OCI-LY7 (cell line): ENCODE measurements around the gene ACP7. TPM values are rescaled to one million over a fixed set of nuclear protein-coding genes. Genes with fewer than 3 reads are reported as not detected.

ENCODE experiments used
- BruUV-seq: library from RNA; stranded (reverse); fragments of 400-500 nt; replicated peaks from 2 replicates; lab custom pipeline; 2021; lab: Mats Ljungman, UMichigan
- CTCF ChIA-PET: fragments of 300-600 bp; sonication (Branson Sonifier 250); formaldehyde crosslinking; loops from one replicate; lab custom pipeline; 2022; ENCODE audit warnings: antibody characterized with exemption; ENCODE audit not compliant: unreplicated experiment; lab: Charles Lee
- POLR2A ChIA-PET: fragments of 300-600 bp; sonication (Branson Sonifier 250); formaldehyde crosslinking; loops from one replicate; lab custom pipeline; 2022; ENCODE audit warnings: antibody characterized with exemption; lab: Charles Lee
- DNase-seq: peaks from one replicate; pipeline ENCODE4 v3.0.0-alpha.2; 2015; ENCODE audit warnings: low spot score
- H2AFZ ChIP-seq: fragments of 200-600 bp; sonication (generic), shearing (Covaris generic); 2 replicates; pipeline ENCODE4 v1.6.1; 2014; ENCODE audit warnings: mild to moderate bottlenecking, antibody characterized with exemption, low read length, moderate library complexity
- H3K27ac ChIP-seq: fragments of 200-600 bp; sonication (generic); 2 replicates; pipeline ENCODE4 v1.5.1; 2014; ENCODE audit warnings: mixed run types, low read depth, mild to moderate bottlenecking, moderate library complexity, low read length, inconsistent platforms; ENCODE audit not compliant: poor library complexity, severe bottlenecking
- H3K36me3 ChIP-seq: fragments of 200-600 bp; sonication (generic); 2 replicates; pipeline ENCODE4 v1.6.1; 2014; ENCODE audit warnings: mild to moderate bottlenecking, antibody characterized with exemption, low read length, moderate library complexity, mixed read lengths; ENCODE audit not compliant: insufficient read depth
- H3K4me1 ChIP-seq: fragments of 200-600 bp; sonication (generic); 2 replicates; pipeline ENCODE4 v1.5.1; 2014; ENCODE audit warnings: mild to moderate bottlenecking, low read length; ENCODE audit not compliant: insufficient read depth, poor library complexity, severe bottlenecking
- H3K4me2 ChIP-seq: fragments of 200-600 bp; sonication (generic); 2 replicates; pipeline ENCODE4 v1.6.1; 2014; ENCODE audit warnings: mild to moderate bottlenecking, low read length
- H3K4me3 ChIP-seq: fragments of 200-600 bp; sonication (generic); 2 replicates; pipeline ENCODE4 v1.5.1; 2014; ENCODE audit warnings: mild to moderate bottlenecking, low read depth, low read length; ENCODE audit not compliant: poor library complexity, severe bottlenecking
- H3K79me2 ChIP-seq: fragments of 200-600 bp; sonication (generic); 2 replicates; pipeline ENCODE4 v1.6.1; 2016; ENCODE audit warnings: low read depth, mild to moderate bottlenecking, low read length, moderate library complexity, mixed read lengths; ENCODE audit not compliant: insufficient read depth
- H3K9me2 ChIP-seq: fragments of 200-600 bp; sonication (generic); 2 replicates; pipeline ENCODE4 v1.6.1; 2016; ENCODE audit warnings: mild to moderate bottlenecking, low read length, mixed read lengths; ENCODE audit not compliant: insufficient read depth
- H3K9me3 ChIP-seq: fragments of 200-600 bp; sonication (generic); 2 replicates; pipeline ENCODE4 v1.6.1; 2014; ENCODE audit warnings: mild to moderate bottlenecking, mixed run types, low read length, mixed read lengths
- H4K20me1 ChIP-seq: fragments of 200-600 bp; sonication (generic); 2 replicates; pipeline ENCODE4 v1.6.1; 2014; ENCODE audit warnings: mild to moderate bottlenecking, antibody characterized with exemption, low read length, moderate library complexity, mixed read lengths; ENCODE audit not compliant: insufficient read depth
- CTCF ChIP-seq: fragments of 200-600 bp; sonication (generic); conservative IDR thresholded peaks from 2 replicates; pipeline ENCODE4 v1.5.1; 2014; ENCODE audit warnings: mild to moderate bottlenecking, antibody characterized with exemption, low read length, moderate library complexity, mixed read lengths
- EZH2phosphoT487 ChIP-seq: fragments of 200-600 bp; sonication (generic); IDR thresholded peaks from 2 replicates; pipeline ENCODE4 v1.6.1; 2018; ENCODE audit warnings: low read depth, borderline replicate concordance, mild to moderate bottlenecking, mixed run types, antibody characterized with exemption, low read length, moderate library complexity, mixed read lengths
- intact Hi-C: fragments of 100-400 bp; cut with micrococcal nuclease; formaldehyde crosslinking; loops from one replicate; pipeline ENCODE4 v1.10.0; 2022; ENCODE audit not compliant: unreplicated experiment
- total RNA-seq, 2 experiments: library from RNA; depleted of rRNA in 1 of 2; stranded (reverse); fragments of >200 nt in 1 of 2; shearing (Covaris generic) in 1 of 2; gene quantifications; 2 replicates each; pipeline ENCODE4 v1.2.3, GENCODE V29; 2014 to 2022

ACP7 gene
- total RNA-seq, 2 experiments from 2014 or later, result not detected

- Histone ChIP-seq H3K9me3 (no peaks in the 10 kb centered on the region), H3K4me2 (peak overlapping the region; percentile 80), H3K9me2 (no peaks in the 10 kb centered on the region), H3K27ac (peak overlapping the region; percentile 55), H3K4me3 (peak overlapping the region; percentile 77), H4K20me1 (no peaks in the 10 kb centered on the region; the same call in 1 of the 2 replicates), H3K79me2 (peaks cover 25% of the 10 kb centered on the region), H2AFZ (peak overlapping the region; percentile 7; the same call in 1 of the 2 replicates), H3K4me1 (peaks cover 20% of the 10 kb centered on the region), H3K36me3 (no peaks in the 10 kb centered on the region)
- DNase-seq, result no peak
- POLR2A ChIA-PET, result interaction anchor here (0.5 to 1.5 kb wide), 2 partner anchors 60 to 210 kb away, joined by 4 to 5 read pairs; partner anchors contain the start of gene GMFG
- intact Hi-C loops, result loop anchor here (10.0 kb wide), 1 partner anchor 408 kb away; the partner anchor contains the start of gene EID2B
- CTCF ChIA-PET, result no interaction called here
- BruUV-seq, result no TSS peak
- no peak for TF ChIP-seq EZH2phosphoT487
- TF ChIP-seq CTCF, result no peak
Observed at GRCh38 chr19:39126312-39127187, 42.4 kb downstream of the ACP7 start.

- no TSS peak for BruUV-seq
- intact Hi-C loops, result loop anchor here (10.0 kb wide), 1 partner anchor 407 kb away; the partner anchor contains the start of gene EID2B
- H3K4me1 ChIP-seq, result peaks cover 20% of the 10 kb centered on the region
- POLR2A ChIA-PET, result interaction anchor here (0.6 kb wide), 1 partner anchor 151 kb away, joined by 4 read pairs; no protein-coding TSS in a partner anchor
- CTCF ChIA-PET, result no interaction called here
- H3K79me2 ChIP-seq, result peaks cover 27% of the 10 kb centered on the region
- no peak overlapping the region for H3K4me3 ChIP-seq
- H4K20me1 ChIP-seq, result peaks cover 7% of the 10 kb centered on the region; the same call in 1 of the 2 replicates
- no peaks in the 10 kb centered on the region for H3K36me3 ChIP-seq
- no peak for DNase-seq
- no peaks in the 10 kb centered on the region for H3K9me3 ChIP-seq
- TF ChIP-seq CTCF (no peak), EZH2phosphoT487 (no peak)
- H3K9me2 ChIP-seq, result no peaks in the 10 kb centered on the region
- no peak overlapping the region for H2AFZ ChIP-seq
- H3K4me2 ChIP-seq, result 0 out of 2 replicates have a peak overlapping the region, but pooled peaks have one; percentile 80
- no peak overlapping the region for H3K27ac ChIP-seq
Observed at GRCh38 chr19:39127812-39128515, 43.8 kb downstream of the ACP7 start.
